Natural killer cell treated with Interleukin-12 subunit alpha and Interleukin-12 subunit beta and Interleukin-15 and Interleukin-18, amount 100 ng/mL, for 72 hours (primary cell): ENCODE measurements around the gene SETD5. TPM values are rescaled to one million over a fixed set of nuclear protein-coding genes. Genes with fewer than 3 reads are reported as not detected.

ENCODE experiments used
- ATAC-seq, 2 donors: fragments of 150-1000 bp; cut with Tn5 transposase in 1 of 2; sonication (Bioruptor Pico), chemical (Tn5 transposase) in 1 of 2; 2 replicates each; pipeline ENCODE4 v1.10.0; 2021
- DNase-seq: peaks from one replicate; pipeline ENCODE4 v3.0.0; 2022; ENCODE audit warnings: low spot score
- H3K27ac Mint-ChIP-seq, 2 donors: 1 replicate in 1 of 2; 2 replicates in 1 of 2; pipeline ENCODE4 v1.8.0; 2022; ENCODE audit warnings: mixed read lengths in 2 of 2, mild to moderate bottlenecking in 1 of 2, moderate library complexity in 1 of 2
- H3K27me3 Mint-ChIP-seq, 2 donors: 1 replicate in 1 of 2; 2 replicates in 1 of 2; pipeline ENCODE4 v1.8.0; 2022; ENCODE audit warnings: mixed read lengths in 2 of 2
- H3K36me3 Mint-ChIP-seq: one replicate; pipeline ENCODE4 v1.8.0; 2022; ENCODE audit warnings: mixed read lengths
- H3K4me1 Mint-ChIP-seq, 2 donors: 1 replicate in 1 of 2; 2 replicates in 1 of 2; pipeline ENCODE4 v1.8.0; 2022; ENCODE audit warnings: low read depth in 2 of 2, mixed read lengths in 2 of 2, mild to moderate bottlenecking in 1 of 2
- H3K4me3 Mint-ChIP-seq: one replicate; pipeline ENCODE4 v1.8.0; 2022; ENCODE audit warnings: mixed read lengths
- H3K9me3 Mint-ChIP-seq: 2 replicates; pipeline ENCODE4 v1.8.0; 2022; ENCODE audit warnings: mixed read lengths
- total RNA-seq, 2 donors: library from RNA; stranded (reverse); gene quantifications; one replicate each; pipeline ENCODE4 v1.2.3, GENCODE V29; 2022

SETD5 gene
- total RNA-seq, 2 donors from 2014 or later: 131 to 188 TPM

DNA sequence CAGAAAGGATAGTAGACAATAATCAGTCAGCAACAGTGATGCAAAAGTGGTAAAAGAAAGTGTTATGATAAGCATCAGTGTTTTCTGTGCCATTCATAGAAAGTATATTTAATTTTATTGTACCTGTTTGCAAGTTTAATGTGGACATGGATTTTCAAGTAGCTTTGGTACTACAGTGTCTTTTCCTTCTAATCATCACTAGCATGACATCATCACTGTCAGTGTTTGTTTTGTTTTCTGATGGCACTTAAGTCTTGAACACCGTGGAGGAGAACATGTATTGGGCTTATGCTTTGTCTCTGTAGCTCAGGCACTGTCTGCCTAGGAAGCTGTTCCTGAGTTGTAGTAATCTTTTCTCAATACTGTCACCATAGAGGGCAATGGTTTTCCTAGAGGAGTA, 41.9 kb downstream of the SETD5 start:
- no peak overlapping the region for H3K27ac Mint-ChIP-seq
- no peak overlapping the region for H3K4me3 Mint-ChIP-seq
- no peak for ATAC-seq
- no peaks in the 10 kb centered on the region for H3K27me3 Mint-ChIP-seq
- no peaks in the 10 kb centered on the region for H3K9me3 Mint-ChIP-seq
- peaks cover 0 to 10% of the 10 kb centered on the region in 2 donors for H3K4me1 Mint-ChIP-seq
- DNase-seq: no peak
- peaks cover 39% of the 10 kb centered on the region for H3K36me3 Mint-ChIP-seq

DNA sequence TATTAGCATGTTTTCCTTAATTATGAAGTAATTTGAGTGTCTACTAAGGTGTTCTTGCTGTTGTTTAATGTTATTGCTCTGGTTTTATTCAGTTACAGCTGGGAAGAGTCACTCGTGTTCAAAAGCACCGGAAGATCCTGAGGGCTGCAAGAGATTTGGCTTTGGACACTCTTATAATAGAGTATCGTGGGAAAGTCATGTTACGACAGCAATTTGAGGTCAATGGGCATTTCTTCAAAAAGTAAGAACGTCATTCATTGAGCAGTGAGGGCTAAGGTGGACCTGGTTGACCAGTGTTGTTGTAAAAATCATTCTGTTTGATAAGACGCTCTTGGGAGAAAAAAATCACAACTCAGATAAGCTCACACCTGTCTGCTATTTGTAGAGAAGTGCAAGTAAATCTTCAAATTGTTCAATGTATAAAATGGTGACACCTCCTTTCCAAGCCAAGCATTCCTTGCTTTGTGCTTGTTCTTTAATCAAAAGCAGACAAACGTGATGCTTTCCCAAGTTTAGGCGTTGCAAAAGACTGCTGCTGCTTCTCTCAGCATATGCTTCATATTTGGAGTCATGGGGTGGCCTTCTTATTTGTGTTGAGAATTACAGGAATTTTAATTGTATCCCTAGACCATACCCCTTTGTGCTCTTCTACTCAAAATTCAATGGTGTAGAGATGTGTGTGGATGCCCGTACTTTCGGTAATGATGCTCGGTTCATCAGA, 44.2 kb downstream of the SETD5 start:
- peaks cover 0 to 2% of the 10 kb centered on the region in 2 donors for H3K4me1 Mint-ChIP-seq
- no peak overlapping the region for H3K4me3 Mint-ChIP-seq
- no peaks in the 10 kb centered on the region for H3K9me3 Mint-ChIP-seq
- no peak overlapping the region for H3K27ac Mint-ChIP-seq
- DNase-seq: no peak
- no peaks in the 10 kb centered on the region for H3K27me3 Mint-ChIP-seq
- ATAC-seq: no peak
- H3K36me3 Mint-ChIP-seq: peaks cover 29% of the 10 kb centered on the region

DNA sequence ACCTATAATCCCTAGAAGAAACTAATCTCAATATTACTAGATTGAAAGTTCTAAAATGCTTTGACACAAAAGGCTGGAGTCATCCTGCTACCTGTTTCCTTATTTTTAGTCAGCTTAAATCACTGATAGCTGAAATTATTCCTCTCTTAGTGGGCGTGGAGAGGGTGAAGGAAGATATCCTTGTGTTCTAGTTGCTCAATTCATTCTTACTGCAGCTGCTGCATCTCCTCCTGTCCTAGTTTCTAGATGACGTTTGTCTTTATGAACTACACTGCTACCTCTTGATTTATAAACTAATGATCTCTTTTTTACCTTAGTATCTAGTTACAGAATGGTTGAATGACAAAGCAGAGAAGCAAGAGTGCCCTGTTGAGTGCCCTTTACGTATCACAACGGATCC, 50.7 kb downstream of the SETD5 start:
- H3K27ac Mint-ChIP-seq: peak overlapping the region in 1 of 2 donors; percentile 24
- DNase-seq: no peak
- no peaks in the 10 kb centered on the region for H3K9me3 Mint-ChIP-seq
- peaks cover 11 to 17% of the 10 kb centered on the region in 2 donors for H3K4me1 Mint-ChIP-seq
- peaks cover 50% of the 10 kb centered on the region for H3K36me3 Mint-ChIP-seq
- H3K27me3 Mint-ChIP-seq: no peaks in the 10 kb centered on the region
- no peak overlapping the region for H3K4me3 Mint-ChIP-seq
- ATAC-seq: no peak

DNA sequence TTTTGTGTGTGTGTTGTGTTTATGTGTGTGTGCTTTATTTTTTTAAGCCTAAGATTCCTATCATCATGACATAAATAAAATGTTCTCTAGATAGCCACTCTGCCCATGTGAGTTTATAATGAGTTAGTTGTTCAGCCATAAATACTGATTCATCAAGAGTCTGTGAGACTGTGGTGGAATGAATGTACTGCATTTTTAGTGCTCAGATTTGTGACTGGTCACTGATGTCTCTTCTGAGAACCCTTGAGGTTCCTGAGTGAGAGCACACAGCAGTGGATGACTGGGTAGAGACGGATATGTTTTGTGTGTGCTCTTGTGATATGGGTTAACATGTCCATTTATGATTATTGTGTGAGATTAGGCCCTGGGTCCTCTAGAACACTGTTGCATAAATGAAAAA, 51.2 kb downstream of the SETD5 start:
- Mint-ChIP-seq H3K27ac (peak overlapping the region; percentile 24 to 28), H3K9me3 (no peaks in the 10 kb centered on the region)
- no peak for ATAC-seq

DNA sequence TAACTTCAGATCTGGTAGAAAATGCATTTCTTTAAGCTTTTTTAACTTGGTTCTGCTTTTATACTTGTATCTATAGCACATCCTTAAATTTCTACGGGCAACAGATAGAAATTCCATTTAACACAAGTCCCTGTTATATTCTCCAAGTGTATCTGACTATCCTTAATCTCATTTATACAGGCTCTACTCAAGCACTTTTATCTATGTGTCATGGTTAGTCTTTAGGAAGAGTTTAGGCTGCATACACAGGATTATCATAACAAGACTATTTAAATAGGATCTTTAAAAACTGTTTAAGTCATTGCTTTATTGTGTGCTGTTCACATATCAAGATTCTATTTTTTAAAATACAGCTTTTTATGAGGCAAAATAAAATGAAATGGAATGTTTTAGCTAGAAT, 52.7 kb downstream of the SETD5 start:
- ATAC-seq (no peak), DNase-seq (no peak)
- no peak overlapping the region for H3K4me3 Mint-ChIP-seq
- no peaks in the 10 kb centered on the region for H3K9me3 Mint-ChIP-seq
- peaks cover 48% of the 10 kb centered on the region for H3K36me3 Mint-ChIP-seq
- no peaks in the 10 kb centered on the region for H3K27me3 Mint-ChIP-seq
- H3K27ac Mint-ChIP-seq: peak overlapping the region in 1 of 2 donors; percentile 49
- H3K4me1 Mint-ChIP-seq: peaks cover 13 to 25% of the 10 kb centered on the region in 2 donors

More for the DNA sequence above, 51.2 kb downstream of the SETD5 start:
- H3K4me3 Mint-ChIP-seq: no peak overlapping the region
- DNase-seq: no peak
- H3K4me1 Mint-ChIP-seq: peaks cover 15 to 23% of the 10 kb centered on the region in 2 donors
- H3K36me3 Mint-ChIP-seq: peaks cover 55% of the 10 kb centered on the region
- no peaks in the 10 kb centered on the region for H3K27me3 Mint-ChIP-seq

DNA sequence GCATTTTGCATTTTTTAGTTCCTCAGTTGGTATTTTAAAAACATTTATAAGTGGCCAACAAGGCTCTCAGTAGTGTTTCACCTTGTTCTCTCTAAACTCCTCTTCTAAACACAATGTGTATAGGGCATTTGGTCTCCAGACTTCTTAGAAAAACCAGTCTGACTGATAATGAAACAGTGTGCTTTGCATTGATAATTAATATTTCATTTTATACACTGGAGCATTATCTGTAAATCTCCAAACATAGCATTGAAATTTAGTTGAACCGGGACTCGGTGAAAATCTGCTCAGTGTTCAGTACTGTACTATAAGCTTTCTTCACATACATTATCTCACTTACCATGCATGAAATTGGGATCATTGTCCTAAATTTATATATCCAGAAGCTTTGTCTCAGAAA, 53.6 kb downstream of the SETD5 start:
- Mint-ChIP-seq H3K9me3 (no peaks in the 10 kb centered on the region), H3K27ac (peak overlapping the region in 1 of 2 donors; percentile 97), H3K4me3 (no peak overlapping the region), H3K27me3 (no peaks in the 10 kb centered on the region), H3K4me1 (peaks cover 13 to 25% of the 10 kb centered on the region in 2 donors), H3K36me3 (peaks cover 44% of the 10 kb centered on the region)
- DNase-seq (no peak), ATAC-seq (no peak)

DNA sequence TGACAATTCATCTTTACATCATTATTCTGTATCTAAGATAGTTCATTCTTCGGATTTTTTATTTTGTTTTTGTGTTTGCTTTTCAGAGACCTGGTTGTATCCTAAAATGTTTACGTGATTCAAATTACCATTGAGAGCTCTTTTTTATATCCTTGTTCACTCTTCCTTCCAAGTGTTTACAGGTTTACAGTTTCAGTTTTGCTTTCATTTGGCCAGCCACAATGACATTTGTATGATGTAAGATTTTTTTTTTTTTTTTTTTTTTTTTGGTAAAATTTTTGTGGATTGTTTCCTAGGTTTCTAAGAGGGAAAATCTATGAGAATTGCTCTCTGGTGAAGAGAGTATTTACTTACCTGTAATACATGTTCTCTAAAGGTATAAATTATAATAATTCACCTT, 55.0 kb downstream of the SETD5 start:
- Mint-ChIP-seq H3K4me3 (peak overlapping the region; percentile 71), H3K4me1 (peaks cover 13 to 25% of the 10 kb centered on the region in 2 donors), H3K36me3 (peaks cover 44% of the 10 kb centered on the region), H3K27ac (peak overlapping the region; percentile 86 to 97), H3K9me3 (no peaks in the 10 kb centered on the region), H3K27me3 (no peaks in the 10 kb centered on the region)
- no peak for DNase-seq
- peak in 1 of 2 donors; percentile 66 for ATAC-seq

DNA sequence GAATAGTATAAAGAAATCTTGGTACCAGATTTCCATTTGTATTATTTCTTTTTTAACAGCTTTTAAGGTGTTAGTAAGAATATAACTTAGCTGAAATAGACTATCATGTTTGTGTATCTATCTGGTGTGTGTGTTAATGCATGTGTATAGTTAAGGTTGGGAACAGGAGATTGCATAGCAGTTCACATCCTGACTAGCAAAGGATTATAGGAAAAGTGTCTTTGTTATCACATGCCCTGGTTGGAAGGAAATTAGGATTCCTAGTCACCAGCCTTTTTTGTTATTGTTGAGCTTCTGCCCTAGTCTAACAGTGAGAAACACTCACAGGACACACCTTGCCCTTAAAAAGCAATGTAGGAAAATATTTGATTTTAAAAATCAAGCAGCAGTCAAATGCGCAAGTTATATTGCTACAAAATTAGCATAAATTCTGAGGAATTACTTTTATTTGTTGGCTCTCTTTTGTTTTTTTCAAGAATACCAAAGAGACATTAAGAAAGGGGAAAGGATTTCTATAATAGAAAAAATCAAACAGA, 58.2 kb downstream of the SETD5 start:
- peaks cover 19% of the 10 kb centered on the region for H3K36me3 Mint-ChIP-seq
- peaks cover 13 to 21% of the 10 kb centered on the region in 2 donors for H3K4me1 Mint-ChIP-seq
- no peaks in the 10 kb centered on the region for H3K27me3 Mint-ChIP-seq
- H3K4me3 Mint-ChIP-seq: no peak overlapping the region
- DNase-seq (no peak), ATAC-seq (no peak)
- no peaks in the 10 kb centered on the region for H3K9me3 Mint-ChIP-seq
- no peak overlapping the region for H3K27ac Mint-ChIP-seq

DNA sequence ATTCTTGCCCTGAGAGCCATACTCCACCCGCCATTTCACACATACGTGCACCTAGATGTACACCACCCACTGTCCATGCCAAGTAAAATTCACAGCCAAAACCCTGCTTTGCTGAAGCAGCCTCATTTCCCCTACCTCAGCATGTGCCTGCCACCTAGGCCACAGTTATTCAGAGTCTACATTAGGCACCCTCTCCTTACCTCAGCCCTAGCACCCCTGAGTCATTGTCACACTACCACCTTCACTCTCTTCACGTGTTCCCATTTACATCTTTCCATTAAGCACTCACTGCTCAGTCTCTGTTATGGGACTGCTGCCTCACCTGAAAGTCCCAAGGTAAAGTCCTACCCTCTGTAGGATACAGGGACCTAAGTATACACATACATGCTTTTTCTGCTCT, 70.0 kb downstream of the SETD5 start:
- Mint-ChIP-seq H3K27me3 (no peaks in the 10 kb centered on the region), H3K27ac (peak overlapping the region; percentile 34 to 62), H3K4me1 (peaks cover 23 to 27% of the 10 kb centered on the region in 2 donors), H3K9me3 (no peaks in the 10 kb centered on the region), H3K4me3 (no peak overlapping the region), H3K36me3 (peaks cover 52% of the 10 kb centered on the region)
- peak; percentile 63 to 64 for ATAC-seq
- no peak for DNase-seq

DNA sequence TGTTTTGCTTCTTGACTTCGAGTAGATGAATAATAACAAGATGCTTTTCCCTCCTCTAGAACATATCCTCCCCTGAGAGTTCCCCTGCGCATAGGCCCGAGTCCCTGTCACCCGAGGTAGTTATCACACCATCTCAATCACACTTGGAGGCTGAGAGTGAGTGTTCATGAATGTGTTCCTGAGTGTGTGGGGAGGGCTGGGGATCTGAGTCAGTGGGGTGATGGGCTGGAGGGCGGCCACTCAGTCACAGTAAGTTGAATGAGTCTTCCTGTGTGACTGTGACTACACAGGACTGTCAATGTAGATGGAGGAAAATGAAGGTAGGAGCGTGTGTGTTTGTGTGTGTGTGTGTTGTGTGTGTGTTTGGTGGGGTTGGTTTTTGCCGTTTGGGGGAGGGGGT, 71.0 kb downstream of the SETD5 start:
- Mint-ChIP-seq H3K27me3 (no peaks in the 10 kb centered on the region), H3K9me3 (no peaks in the 10 kb centered on the region), H3K4me1 (peaks cover 23 to 27% of the 10 kb centered on the region in 2 donors), H3K36me3 (peaks cover 60% of the 10 kb centered on the region), H3K27ac (peak overlapping the region; percentile 34 to 62), H3K4me3 (peak overlapping the region; percentile 1)
- DNase-seq (peak; percentile 61), ATAC-seq (peak; percentile 85 to 89)

DNA sequence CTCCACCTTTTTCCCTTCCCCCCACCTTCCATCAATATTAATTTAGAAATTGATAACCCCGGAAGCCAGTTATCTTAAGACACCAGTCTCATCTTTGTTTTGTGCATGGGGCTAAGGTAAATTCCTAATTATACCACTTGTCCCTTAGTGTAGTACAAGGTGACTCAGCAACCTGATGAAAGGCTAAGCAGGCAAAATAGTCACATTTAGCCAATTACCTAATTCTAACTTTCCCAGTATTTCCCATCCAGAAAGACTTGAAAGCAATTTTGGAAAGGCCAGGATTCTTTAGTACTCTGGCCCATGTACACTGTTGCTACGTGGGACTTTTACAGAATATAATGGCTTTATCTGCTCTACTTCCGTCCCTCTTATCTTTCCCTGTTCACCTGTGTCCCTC, 72.6 kb downstream of the SETD5 start:
- Mint-ChIP-seq H3K36me3 (peaks cover 61% of the 10 kb centered on the region), H3K9me3 (no peaks in the 10 kb centered on the region), H3K27me3 (no peaks in the 10 kb centered on the region), H3K4me3 (no peak overlapping the region), H3K27ac (peak overlapping the region; percentile 6 to 54), H3K4me1 (peaks cover 23 to 27% of the 10 kb centered on the region in 2 donors)
- DNase-seq: no peak
- no peak for ATAC-seq

DNA sequence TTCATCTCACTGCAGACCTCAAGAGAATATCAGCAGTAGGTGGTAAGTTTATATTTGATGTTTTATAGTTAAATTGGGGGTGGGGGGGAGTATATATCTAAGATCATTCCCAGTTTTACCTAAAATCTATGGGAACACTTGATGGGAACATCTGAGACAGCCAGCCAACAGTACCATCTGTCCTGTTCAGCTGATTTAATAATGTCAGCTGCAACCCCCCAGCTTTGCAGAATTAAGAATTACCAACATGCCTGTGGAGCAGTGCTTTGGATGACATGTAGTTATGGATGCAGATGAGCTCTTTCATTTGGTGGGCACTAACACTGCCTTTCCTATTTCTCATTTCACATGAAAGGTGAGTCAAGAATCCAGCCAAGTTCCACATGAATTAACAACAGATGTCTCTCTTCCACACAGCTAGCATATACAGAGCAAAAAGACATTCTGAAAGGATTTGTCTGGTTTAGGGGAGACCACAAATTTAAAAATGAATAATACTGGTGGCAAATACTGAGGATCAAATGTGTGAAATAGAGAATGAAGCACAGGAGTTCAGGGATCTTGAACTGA, 76.2 kb downstream of the SETD5 start:
- H3K4me3 Mint-ChIP-seq: no peak overlapping the region
- no peak for DNase-seq
- peaks cover 8 to 10% of the 10 kb centered on the region in 2 donors for H3K4me1 Mint-ChIP-seq
- H3K36me3 Mint-ChIP-seq: peaks cover 66% of the 10 kb centered on the region
- ATAC-seq: no peak
- H3K27me3 Mint-ChIP-seq: no peaks in the 10 kb centered on the region
- no peaks in the 10 kb centered on the region for H3K9me3 Mint-ChIP-seq
- H3K27ac Mint-ChIP-seq: no peak overlapping the region

DNA sequence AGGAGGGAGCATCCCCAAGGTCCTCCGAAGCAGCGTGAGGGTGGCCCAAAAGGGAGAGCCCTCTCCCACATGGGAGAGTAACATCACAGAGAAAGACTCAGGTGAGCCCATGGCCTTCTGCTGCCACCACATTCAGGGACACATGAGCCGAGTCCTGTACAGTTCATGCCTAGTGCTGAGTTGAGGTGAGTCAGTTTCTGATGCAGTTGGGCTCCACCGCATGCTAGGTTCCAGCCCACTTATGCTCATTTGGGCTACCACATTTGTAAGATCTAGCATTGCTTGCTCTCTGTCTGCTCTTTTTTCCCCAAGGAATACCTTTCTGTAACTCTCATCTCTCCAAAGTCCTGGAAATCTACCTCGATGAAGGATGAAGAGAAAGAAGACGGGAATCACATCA, 77.1 kb downstream of the SETD5 start:
- peaks cover 5 to 9% of the 10 kb centered on the region in 2 donors for H3K4me1 Mint-ChIP-seq
- no peak overlapping the region for H3K4me3 Mint-ChIP-seq
- ATAC-seq: no peak
- peaks cover 67% of the 10 kb centered on the region for H3K36me3 Mint-ChIP-seq
- H3K9me3 Mint-ChIP-seq: no peaks in the 10 kb centered on the region
- H3K27ac Mint-ChIP-seq: no peak overlapping the region
- DNase-seq: no peak
- no peaks in the 10 kb centered on the region for H3K27me3 Mint-ChIP-seq

DNA sequence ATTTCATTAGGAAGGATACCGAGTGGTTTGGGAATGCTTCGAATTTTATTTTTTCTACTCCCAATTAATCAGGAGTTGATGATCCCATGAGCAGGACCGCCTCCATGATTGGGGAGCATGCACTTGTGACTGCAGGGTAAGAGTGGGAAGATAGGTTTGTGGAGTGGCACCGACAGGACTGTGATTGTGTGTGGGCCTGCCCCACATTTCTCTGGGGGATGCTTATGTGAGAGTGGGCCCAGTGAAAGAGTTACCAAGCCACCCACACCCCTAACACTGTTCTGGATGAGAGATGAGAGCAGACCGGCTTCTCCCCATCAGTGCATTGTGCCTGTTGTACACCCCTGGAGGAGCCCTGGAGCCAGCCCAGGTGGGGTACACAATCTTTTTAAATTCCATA, 79.5 kb downstream of the SETD5 start:
- no peaks in the 10 kb centered on the region for H3K9me3 Mint-ChIP-seq
- H3K36me3 Mint-ChIP-seq: peaks cover 51% of the 10 kb centered on the region
- H3K4me3 Mint-ChIP-seq: no peak overlapping the region
- ATAC-seq (peak in 1 of 2 donors; percentile 11), DNase-seq (no peak)
- H3K4me1 Mint-ChIP-seq: peaks cover 0 to 2% of the 10 kb centered on the region in 2 donors
- no peaks in the 10 kb centered on the region for H3K27me3 Mint-ChIP-seq
- no peak overlapping the region for H3K27ac Mint-ChIP-seq
